Neutrophil (primary cell): Measurements from ENCODE around the gene CSTF2T.

Source experiments
- H3K27ac ChIP-seq: fragments of 200-600 bp; sonication (generic); 2 replicates; pipeline ENCODE4 v1.5.1; 2016; ENCODE audit warnings: mild to moderate bottlenecking, moderate library complexity
- H3K27me3 ChIP-seq: fragments of 200-600 bp; sonication (generic); 2 replicates; pipeline ENCODE4 v1.6.0; 2016; ENCODE audit warnings: mild to moderate bottlenecking
- H3K36me3 ChIP-seq: fragments of 200-600 bp; sonication (generic); 2 replicates; pipeline ENCODE4 v1.5.1; 2017
- H3K4me1 ChIP-seq, 2 experiments: fragments of 200-600 bp in 1 of 2; sonication (generic) in 1 of 2; 1 replicate in 1 of 2; 2 replicates in 1 of 2; pipeline versions ENCODE4 v1.5.1 to v1.6.1; 2013 to 2016; ENCODE audit warnings: low read depth in 1 of 2, low read length in 1 of 2, mild to moderate bottlenecking in 1 of 2, moderate library complexity in 1 of 2; ENCODE audit not compliant: control insufficient read depth in 1 of 2, insufficient read depth in 1 of 2
- H3K4me3 ChIP-seq, 2 experiments: fragments of 200-600 bp in 1 of 2; sonication (generic) in 1 of 2; 1 replicate in 1 of 2; 2 replicates in 1 of 2; pipeline ENCODE4 v1.5.1; 2013 to 2016; ENCODE audit warnings: low read depth in 1 of 2, low read length in 1 of 2, mild to moderate bottlenecking in 1 of 2, moderate library complexity in 1 of 2
- H3K9me3 ChIP-seq: fragments of 200-600 bp; sonication (generic); 2 replicates; pipeline ENCODE4 v1.5.1; 2016
- CTCF ChIP-seq: fragments of 200-600 bp; sonication (generic); IDR thresholded peaks from 2 replicates; pipeline ENCODE4 v1.5.1; 2016; ENCODE audit warnings: antibody characterized with exemption

CSTF2T gene

GRCh38 chr10:51653025-51653424 is 46.4 kb downstream of the CSTF2T start:
- H3K4me1 ChIP-seq = no peaks in the 10 kb centered on the region
- H3K4me3 ChIP-seq = no peak overlapping the region
- no peaks in the 10 kb centered on the region for H3K9me3 ChIP-seq
- H3K27me3 ChIP-seq = no peaks in the 10 kb centered on the region
- no peaks in the 10 kb centered on the region for H3K36me3 ChIP-seq
- no peak for TF ChIP-seq CTCF
- H3K27ac ChIP-seq = no peak overlapping the region

GRCh38 chr10:51651063-51651462 is 48.3 kb downstream of the CSTF2T start:
- Histone ChIP-seq H3K4me1 (no peaks in the 10 kb centered on the region), H3K4me3 (no peak overlapping the region), H3K27ac (no peak overlapping the region), H3K36me3 (no peaks in the 10 kb centered on the region), H3K27me3 (no peaks in the 10 kb centered on the region), H3K9me3 (no peaks in the 10 kb centered on the region)
- TF ChIP-seq CTCF = no peak

GRCh38 chr10:51649064-51649463 is 50.3 kb downstream of the CSTF2T start:
- Histone ChIP-seq H3K27me3 (no peaks in the 10 kb centered on the region), H3K9me3 (no peaks in the 10 kb centered on the region)
- no peak for TF ChIP-seq CTCF

More at GRCh38 chr10:51649064-51649463, 50.3 kb downstream of the CSTF2T start:
- Histone ChIP-seq H3K36me3 (no peaks in the 10 kb centered on the region), H3K4me3 (no peak overlapping the region), H3K4me1 (no peaks in the 10 kb centered on the region), H3K27ac (no peak overlapping the region)
